Natural killer cell (primary cell): ENCODE data around the gene IRS1. TPM values are rescaled to one million over a fixed set of nuclear protein-coding genes. Genes with fewer than 3 reads are reported as not detected.

Experiments
- ATAC-seq, 3 donors: fragments of 150-1000 bp in 2 of 3; fragments of 200-7000 bp in 1 of 3; cut with Tn5 transposase; 1 replicate in 1 of 3; 2 replicates in 2 of 3; pipeline ENCODE4 v1.10.0; 2021; ENCODE audit warnings: mild to moderate bottlenecking in 2 of 3, moderate library complexity in 2 of 3
- DNase-seq, 2 donors: peaks; one replicate each; pipeline versions ENCODE4 v3.0.0 to v3.0.0-alpha.2; 2013 to 2021; ENCODE audit warnings: mixed read lengths in 1 of 2
- H3K27ac ChIP-seq: one replicate; pipeline ENCODE4 v1.5.1; 2013; ENCODE audit warnings: mild to moderate bottlenecking, low read length
- H3K27me3 ChIP-seq: one replicate; pipeline ENCODE4 v1.6.1; 2013; ENCODE audit warnings: low read length; ENCODE audit not compliant: control insufficient read depth, insufficient read depth
- H3K36me3 ChIP-seq: one replicate; pipeline ENCODE4 v1.6.1; 2013; ENCODE audit warnings: low read length; ENCODE audit not compliant: control insufficient read depth, insufficient read depth
- H3K4me1 ChIP-seq: one replicate; pipeline ENCODE4 v1.6.1; 2013; ENCODE audit warnings: low read length; ENCODE audit not compliant: control insufficient read depth, insufficient read depth
- H3K4me3 ChIP-seq: one replicate; pipeline ENCODE4 v1.5.1; 2013; ENCODE audit warnings: low read length
- H3K9me3 ChIP-seq: one replicate; pipeline ENCODE4 v1.6.1; 2013; ENCODE audit warnings: low read length; ENCODE audit not compliant: control insufficient read depth, insufficient read depth
- H3K27ac Mint-ChIP-seq, 2 donors: one replicate each; pipeline ENCODE4 v1.8.0; 2022; ENCODE audit warnings: mild to moderate bottlenecking in 2 of 2, mixed read lengths in 2 of 2, moderate library complexity in 1 of 2
- H3K27me3 Mint-ChIP-seq, 2 donors: one replicate each; pipeline ENCODE4 v1.8.0; 2022; ENCODE audit warnings: low read depth in 2 of 2, mixed read lengths in 2 of 2
- H3K36me3 Mint-ChIP-seq: one replicate; pipeline ENCODE4 v1.8.0; 2022; ENCODE audit warnings: mixed read lengths
- H3K4me1 Mint-ChIP-seq, 2 donors: one replicate each; pipeline ENCODE4 v1.8.0; 2022; ENCODE audit warnings: mixed read lengths in 2 of 2
- H3K4me3 Mint-ChIP-seq: one replicate; pipeline ENCODE4 v1.8.0; 2022; ENCODE audit warnings: mild to moderate bottlenecking, moderate library complexity, mixed read lengths
- H3K9me3 Mint-ChIP-seq, 2 donors: one replicate each; pipeline ENCODE4 v1.8.0; 2022; ENCODE audit warnings: mixed read lengths in 2 of 2
- WGBS: methylation state at CpG from one replicate; pipeline ENCODE4 v1.1.7; 2013; ENCODE audit warnings: missing lambda C conversion rate; ENCODE audit not compliant: insufficient coverage; 5-methylcytosine and 5-hydroxymethylcytosine counted together
- intact Hi-C: fragments of 100-400 bp; cut with micrococcal nuclease; formaldehyde crosslinking; loops from one replicate; pipeline ENCODE4 v1.14.2; 2022
- total RNA-seq, 4 donors: library from RNA; stranded (reverse); fragments of 120-200 nt in 1 of 4; gene quantifications; one replicate each; pipeline versions ENCODE4 v1.2.3 to v1.2.4, GENCODE V29; 2013 to 2022
- TF ChIP-seq, protein P1 (sequence below): fragments of 200-600 bp; IDR thresholded peaks from one replicate; pipeline ENCODE4 v1.8.0; 2022; ENCODE audit warnings: antibody characterized with exemption

The IRS1 gene
- total RNA-seq, 3 donors from 2014 or later (not counting 1 experiment from before 2014, with no cell fraction given), result 0.09 to 0.55 (median 0.36) TPM

DNA sequence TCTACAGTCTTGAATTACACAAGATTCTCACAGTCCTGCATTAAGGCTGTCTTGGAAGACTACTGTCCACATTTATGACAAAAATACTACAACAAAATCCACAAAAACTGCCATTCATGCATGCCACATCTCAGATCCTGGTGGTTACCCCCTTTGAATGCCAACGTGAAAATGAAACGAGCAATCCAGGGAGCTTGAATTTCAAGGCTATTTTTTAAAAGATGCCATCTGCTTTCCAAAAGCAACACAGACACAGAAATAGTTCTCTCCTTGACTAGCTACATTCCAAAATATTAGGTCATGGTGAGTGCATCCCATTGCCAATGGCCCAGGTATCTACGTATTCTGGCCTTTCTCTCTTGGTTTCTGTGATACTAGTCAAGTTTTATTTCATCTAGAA, 36.3 kb downstream of the IRS1 start:
- Mint-ChIP-seq H3K4me1 (no peaks in the 10 kb centered on the region), H3K4me3 (no peak overlapping the region), H3K27ac (no peak overlapping the region), H3K27me3 (peaks cover 11 to 50% of the 10 kb centered on the region in 2 donors), H3K9me3 (no peaks in the 10 kb centered on the region), H3K36me3 (no peaks in the 10 kb centered on the region)
- H3K27me3 ChIP-seq, result no peaks in the 10 kb centered on the region
- no peak overlapping the region for H3K4me3 ChIP-seq
- H3K4me1 ChIP-seq, result no peaks in the 10 kb centered on the region
- no peak for ATAC-seq
- TF ChIP-seq, protein P1, sequence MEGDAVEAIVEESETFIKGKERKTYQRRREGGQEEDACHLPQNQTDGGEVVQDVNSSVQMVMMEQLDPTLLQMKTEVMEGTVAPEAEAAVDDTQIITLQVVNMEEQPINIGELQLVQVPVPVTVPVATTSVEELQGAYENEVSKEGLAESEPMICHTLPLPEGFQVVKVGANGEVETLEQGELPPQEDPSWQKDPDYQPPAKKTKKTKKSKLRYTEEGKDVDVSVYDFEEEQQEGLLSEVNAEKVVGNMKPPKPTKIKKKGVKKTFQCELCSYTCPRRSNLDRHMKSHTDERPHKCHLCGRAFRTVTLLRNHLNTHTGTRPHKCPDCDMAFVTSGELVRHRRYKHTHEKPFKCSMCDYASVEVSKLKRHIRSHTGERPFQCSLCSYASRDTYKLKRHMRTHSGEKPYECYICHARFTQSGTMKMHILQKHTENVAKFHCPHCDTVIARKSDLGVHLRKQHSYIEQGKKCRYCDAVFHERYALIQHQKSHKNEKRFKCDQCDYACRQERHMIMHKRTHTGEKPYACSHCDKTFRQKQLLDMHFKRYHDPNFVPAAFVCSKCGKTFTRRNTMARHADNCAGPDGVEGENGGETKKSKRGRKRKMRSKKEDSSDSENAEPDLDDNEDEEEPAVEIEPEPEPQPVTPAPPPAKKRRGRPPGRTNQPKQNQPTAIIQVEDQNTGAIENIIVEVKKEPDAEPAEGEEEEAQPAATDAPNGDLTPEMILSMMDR, result no peak
- 74% methylated on average over 3 of the region's 3 CpGs for WGBS
- intact Hi-C loops, result no loop called here
- H3K36me3 ChIP-seq, result no peaks in the 10 kb centered on the region
- no peaks in the 10 kb centered on the region for H3K9me3 ChIP-seq
- H3K27ac ChIP-seq, result no peak overlapping the region
- no peak for DNase-seq

DNA sequence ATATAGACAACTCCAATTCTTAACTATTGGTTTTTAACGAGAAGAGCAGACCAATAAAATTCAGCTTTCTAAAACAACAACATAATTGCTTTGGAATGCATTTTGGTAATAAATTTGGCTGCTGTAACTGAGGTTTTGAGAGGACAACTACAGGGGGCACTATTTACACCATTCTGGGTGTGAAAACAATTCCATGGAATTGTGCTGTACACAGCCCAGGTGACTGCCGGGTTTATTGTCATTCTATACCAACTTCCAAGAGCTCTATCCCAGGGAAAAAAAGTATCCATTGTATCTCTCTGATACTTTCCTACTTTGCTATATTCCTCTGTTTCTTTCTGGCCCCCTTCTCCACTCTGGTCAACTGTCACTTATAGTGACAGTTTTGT, 38.4 kb downstream of the IRS1 start:
- 100% methylated on average over 1 of the region's 2 CpGs for WGBS
- Mint-ChIP-seq H3K27me3 (peaks cover 11 to 50% of the 10 kb centered on the region in 2 donors), H3K27ac (no peak overlapping the region), H3K4me1 (no peaks in the 10 kb centered on the region), H3K36me3 (no peaks in the 10 kb centered on the region), H3K9me3 (no peaks in the 10 kb centered on the region), H3K4me3 (no peak overlapping the region)
- intact Hi-C loops, result no loop called here
- Histone ChIP-seq H3K27me3 (no peaks in the 10 kb centered on the region), H3K4me1 (no peaks in the 10 kb centered on the region), H3K27ac (no peak overlapping the region), H3K4me3 (no peak overlapping the region), H3K9me3 (no peaks in the 10 kb centered on the region), H3K36me3 (no peaks in the 10 kb centered on the region)
- TF ChIP-seq, protein P1, result no peak
- DNase-seq, result no peak
- no peak for ATAC-seq

DNA sequence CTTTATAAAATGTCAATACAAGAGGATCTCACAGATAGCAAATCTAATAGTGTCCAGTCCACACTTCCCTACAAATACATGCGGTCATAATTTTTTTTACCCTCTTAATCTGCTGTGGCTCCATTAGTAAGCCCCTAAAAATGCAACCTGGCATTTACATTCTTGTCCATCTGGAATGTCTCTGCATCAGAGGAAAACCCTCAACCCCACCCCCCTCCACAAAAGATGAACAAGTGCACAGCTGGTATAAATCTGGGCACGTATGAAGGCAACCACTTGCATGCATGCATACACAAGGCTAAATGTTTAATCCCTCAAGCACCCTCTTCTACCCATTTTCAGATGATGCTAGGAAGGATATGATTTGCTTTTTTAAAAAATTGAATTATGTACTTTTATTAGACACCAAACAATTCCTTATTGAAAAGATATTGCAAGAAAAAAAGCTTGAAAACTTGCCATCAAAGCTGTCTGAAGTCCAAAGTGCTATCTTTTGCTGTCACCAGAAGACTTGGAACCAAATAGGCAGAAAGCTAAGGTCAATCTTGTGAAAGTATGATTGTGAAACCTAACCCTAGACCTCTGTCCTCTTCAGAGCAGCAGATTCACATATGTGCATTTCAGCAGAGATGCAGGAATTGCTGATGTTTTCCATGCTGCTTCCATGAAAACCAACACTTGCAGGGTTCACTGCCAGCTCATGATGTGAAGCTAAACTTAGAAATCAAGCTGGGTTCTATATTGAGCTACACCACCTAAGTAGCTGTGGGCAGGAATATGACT, 39.0 kb downstream of the IRS1 start:
- Histone ChIP-seq H3K27me3 (no peaks in the 10 kb centered on the region), H3K36me3 (no peaks in the 10 kb centered on the region), H3K27ac (no peak overlapping the region), H3K4me1 (no peaks in the 10 kb centered on the region), H3K9me3 (no peaks in the 10 kb centered on the region), H3K4me3 (no peak overlapping the region)
- Mint-ChIP-seq H3K36me3 (no peaks in the 10 kb centered on the region), H3K4me3 (no peak overlapping the region), H3K4me1 (no peaks in the 10 kb centered on the region), H3K9me3 (no peaks in the 10 kb centered on the region), H3K27me3 (peaks cover 11 to 51% of the 10 kb centered on the region in 2 donors), H3K27ac (no peak overlapping the region)
- no peak for ATAC-seq
- 83% methylated on average over 2 of the region's 2 CpGs for WGBS
- TF ChIP-seq, protein P1, result no peak
- intact Hi-C loops, result no loop called here
- DNase-seq, result no peak

GRCh38 chr2:226759768-226760167, 39.9 kb downstream of the IRS1 start:
- WGBS, result 83% methylated on average over 9 of the region's 9 CpGs
- H3K27me3 Mint-ChIP-seq, result peaks cover 11 to 59% of the 10 kb centered on the region in 2 donors
- ATAC-seq, result no peak

More at GRCh38 chr2:226759768-226760167, 39.9 kb downstream of the IRS1 start:
- no peaks in the 10 kb centered on the region for H3K9me3 ChIP-seq
- no peaks in the 10 kb centered on the region for H3K9me3 Mint-ChIP-seq
- no peak for DNase-seq
- H3K36me3 ChIP-seq, result no peaks in the 10 kb centered on the region
- no peaks in the 10 kb centered on the region for H3K27me3 ChIP-seq
- H3K4me3 Mint-ChIP-seq, result no peak overlapping the region
- H3K27ac ChIP-seq, result no peak overlapping the region
- H3K4me3 ChIP-seq, result no peak overlapping the region
- H3K4me1 ChIP-seq, result no peaks in the 10 kb centered on the region
- intact Hi-C loops, result no loop called here
- TF ChIP-seq, protein P1, result no peak
- H3K36me3 Mint-ChIP-seq, result no peaks in the 10 kb centered on the region
- H3K4me1 Mint-ChIP-seq, result no peaks in the 10 kb centered on the region
- H3K27ac Mint-ChIP-seq, result no peak overlapping the region
